Activated CD4-positive, CD25-positive, alpha-beta regulatory T cell treated with anti-CD3 and anti-CD28 coated beads, Interleukin-2, amount 50 U/mL, for 72 hours (primary cell): ENCODE measurements around the gene TRIP10.
"Not testable (repeated sequence)": the region's sequence is repeated elsewhere in the genome, so short reads cannot be mapped to it uniquely, and the experiment has no call there.

ENCODE experiments used
- DNase-seq: peaks from one replicate; pipeline ENCODE4 v3.0.0; 2021

Gene TRIP10

GRCh38 chr19:6744381-6745301 is 5.2 kb downstream of the TRIP10 start:
- no peak for DNase-seq

- DNase-seq = no peak
These were observed 6.5 kb downstream of the TRIP10 start for GRCh38 chr19:6745965-6746364.

- DNase-seq = not testable (repeated sequence)
These were observed 9.1 kb downstream of the TRIP10 start for GRCh38 chr19:6748543-6748942.

- DNase-seq = no peak
These were observed 10.6 kb downstream of the TRIP10 start for GRCh38 chr19:6750062-6750461.

- no peak for DNase-seq
These were observed 11.7 kb downstream of the TRIP10 start for GRCh38 chr19:6751189-6751588.

GRCh38 chr19:6752256-6753177 is 13.0 kb downstream of the TRIP10 start:
- DNase-seq = no peak

GRCh38 chr19:6753178-6754031 is 13.9 kb downstream of the TRIP10 start:
- peak; percentile 80 for DNase-seq

GRCh38 chr19:6754136-6754535 is 14.7 kb downstream of the TRIP10 start:
- no peak for DNase-seq

- no peak for DNase-seq
These were observed 15.4 kb downstream of the TRIP10 start for GRCh38 chr19:6754653-6755463.

GRCh38 chr19:6760606-6761005 is 21.1 kb downstream of the TRIP10 start:
- no peak for DNase-seq

GRCh38 chr19:6761053-6761676 is 21.7 kb downstream of the TRIP10 start:
- no peak for DNase-seq

- not testable (repeated sequence) for DNase-seq
These were observed 22.8 kb downstream of the TRIP10 start for GRCh38 chr19:6762253-6762797.

- DNase-seq = no peak
These were observed 26.4 kb downstream of the TRIP10 start for GRCh38 chr19:6765738-6766356.

GRCh38 chr19:6766357-6767080 is 27.0 kb downstream of the TRIP10 start:
- DNase-seq = no peak

- no peak for DNase-seq
These were observed 27.5 kb downstream of the TRIP10 start for GRCh38 chr19:6767081-6767356.

- peak; percentile 91 for DNase-seq
These were observed 28.1 kb downstream of the TRIP10 start, which contains the start of gene SH2D3A for GRCh38 chr19:6767357-6768235. Gene SH2D3A, minus strand, starts transcription at chr19:6767435. Its CDS starts 3,687 bp downstream, at chr19:6763748.

GRCh38 chr19:6768236-6768785 is 28.8 kb downstream of the TRIP10 start:
- DNase-seq = no peak

- no peak for DNase-seq
These were observed 29.6 kb downstream of the TRIP10 start for GRCh38 chr19:6769006-6769619.
